Breast epithelium (tissue), 3 donors: ENCODE data around the gene PNPLA7.

Experiments
- CTCF ChIP-seq, 3 donors: fragments of 450-650 bp; IDR thresholded peaks; one replicate each; pipeline ENCODE4 v1.5.1; 2016 to 2017; ENCODE audit warnings: antibody characterized with exemption in 3 of 3, mild to moderate bottlenecking in 3 of 3, moderate library complexity in 3 of 3
- POLR2A ChIP-seq: fragments of 450-650 bp; IDR thresholded peaks from one replicate; pipeline ENCODE4 v1.6.1; 2016; ENCODE audit warnings: antibody characterized with exemption, mild to moderate bottlenecking, moderate library complexity

GRCh38 chr9:137459601-137460362, 90.4 kb downstream of the PNPLA7 start:
- no peak for TF ChIP-seq CTCF (IDR thresholded peaks at IDR 0.05)
- TF ChIP-seq POLR2A, result no peak
